WERI-Rb-1 (cell line): ENCODE results near the gene ELF5.

Source experiments
- DNase-seq: peaks from one replicate; pipeline ENCODE4 v3.0.0-alpha.2; 2020
- H3K27ac ChIP-seq: fragments of 250-450 bp; sonication (Bioruptor Pico); 2 replicates; pipeline ENCODE4 v1.5.1; 2020; ENCODE audit warnings: mild to moderate bottlenecking, moderate library complexity
- H3K27me3 ChIP-seq: fragments of 250-450 bp; sonication (Bioruptor Pico); 2 replicates; pipeline ENCODE4 v1.5.1; 2021; ENCODE audit warnings: mild to moderate bottlenecking, low read depth, moderate library complexity; ENCODE audit not compliant: insufficient read depth, severe bottlenecking
- H3K36me3 ChIP-seq: fragments of 250-450 bp; sonication (Bioruptor Pico); 2 replicates; pipeline ENCODE4 v1.5.1; 2020; ENCODE audit warnings: mild to moderate bottlenecking, moderate library complexity
- H3K4me3 ChIP-seq: 2 replicates; pipeline ENCODE4 v1.5.1; 2011; ENCODE audit warnings: low read depth, mild to moderate bottlenecking, control low read depth, low read length
- H3K9me3 ChIP-seq: fragments of 250-450 bp; sonication (Bioruptor Pico); 2 replicates; pipeline ENCODE4 v1.5.1; 2021; ENCODE audit warnings: mild to moderate bottlenecking, moderate library complexity; ENCODE audit not compliant: severe bottlenecking
- CTCF ChIP-seq: IDR thresholded peaks from 2 replicates; pipeline ENCODE4 v1.5.1; 2011; ENCODE audit warnings: low read depth, mild to moderate bottlenecking, control low read depth, inconsistent platforms, low read length

ELF5 gene

GRCh38 chr11:34448223-34448994 lies 65.2 kb downstream of the ELF5 start:
- H3K4me3 ChIP-seq, result no peak overlapping the region
- no peak for TF ChIP-seq CTCF
- DNase-seq, result no peak
- H3K36me3 ChIP-seq, result peaks cover 26% of the 10 kb centered on the region
- H3K27ac ChIP-seq, result no peak overlapping the region
- no peaks in the 10 kb centered on the region for H3K9me3 ChIP-seq
- no peaks in the 10 kb centered on the region for H3K27me3 ChIP-seq

- H3K4me3 ChIP-seq, result no peak overlapping the region
- H3K27ac ChIP-seq, result no peak overlapping the region
- no peak for DNase-seq
- no peak for TF ChIP-seq CTCF
- peaks cover 22% of the 10 kb centered on the region for H3K36me3 ChIP-seq
- no peaks in the 10 kb centered on the region for H3K27me3 ChIP-seq
- H3K9me3 ChIP-seq, result no peaks in the 10 kb centered on the region
Observed at GRCh38 chr11:34447044-34447443, 66.5 kb downstream of the ELF5 start.

GRCh38 chr11:34446386-34446785 lies 67.2 kb downstream of the ELF5 start:
- TF ChIP-seq CTCF, result no peak

GRCh38 chr11:34445956-34446355 lies 67.6 kb downstream of the ELF5 start:
- Histone ChIP-seq H3K27ac (no peak overlapping the region), H3K36me3 (peaks cover 15% of the 10 kb centered on the region), H3K27me3 (no peaks in the 10 kb centered on the region), H3K9me3 (no peaks in the 10 kb centered on the region), H3K4me3 (no peak overlapping the region)
- no peak for TF ChIP-seq CTCF
- no peak for DNase-seq

More at GRCh38 chr11:34446386-34446785, 67.2 kb downstream of the ELF5 start:
- peaks cover 20% of the 10 kb centered on the region for H3K36me3 ChIP-seq
- H3K27ac ChIP-seq, result no peak overlapping the region
- no peaks in the 10 kb centered on the region for H3K27me3 ChIP-seq
- no peaks in the 10 kb centered on the region for H3K9me3 ChIP-seq
- DNase-seq, result no peak
- no peak overlapping the region for H3K4me3 ChIP-seq

- peaks cover 5% of the 10 kb centered on the region for H3K36me3 ChIP-seq
- H3K27me3 ChIP-seq, result no peaks in the 10 kb centered on the region
- no peaks in the 10 kb centered on the region for H3K9me3 ChIP-seq
- H3K27ac ChIP-seq, result no peak overlapping the region
- TF ChIP-seq CTCF, result no peak
- DNase-seq, result no peak
- no peak overlapping the region for H3K4me3 ChIP-seq
Observed at GRCh38 chr11:34444428-34444827, 69.2 kb downstream of the ELF5 start.

GRCh38 chr11:34443136-34443535 lies 70.5 kb downstream of the ELF5 start:
- no peak for TF ChIP-seq CTCF
- no peak for DNase-seq
- Histone ChIP-seq H3K4me3 (no peak overlapping the region), H3K27me3 (no peaks in the 10 kb centered on the region), H3K9me3 (no peaks in the 10 kb centered on the region), H3K27ac (no peak overlapping the region), H3K36me3 (no peaks in the 10 kb centered on the region; the same call in none of the 2 replicates)
